ENCODE results near the gene RYR1.

The RYR1 gene

GRCh38 chr19:38391911-38392464, 41.5 kb upstream of the RYR1 start:
- no peak for TF ChIP-seq CTCF (conservative IDR thresholded peaks at IDR 0.05; ENCODE audit: low read depth, low read length)
- DNase-seq (ENCODE audit: low read depth) = no peak
- H3K4me3 ChIP-seq (ENCODE audit: low read depth, low read length) = no peak overlapping the region

GRCh38 chr19:38392707-38393308, 40.7 kb upstream of the RYR1 start:
- TF ChIP-seq CTCF (conservative IDR thresholded peaks at IDR 0.05; ENCODE audit: low read depth, low read length) = no peak
- DNase-seq (ENCODE audit: low read depth) = peak; percentile 41
- no peak overlapping the region for H3K4me3 ChIP-seq (ENCODE audit: low read depth, low read length)

- DNase-seq (ENCODE audit: low read depth) = peak; percentile 57
- no peak for TF ChIP-seq CTCF (conservative IDR thresholded peaks at IDR 0.05; ENCODE audit: low read depth, low read length)
- peak overlapping the region; percentile 49 for H3K4me3 ChIP-seq (ENCODE audit: low read depth, low read length)
Observed at GRCh38 chr19:38394488-38394887, 39.0 kb upstream of the RYR1 start.

- DNase-seq (ENCODE audit: low read depth) = no peak
- peak overlapping the region; percentile 33 for H3K4me3 ChIP-seq (ENCODE audit: low read depth, low read length)
- TF ChIP-seq CTCF (conservative IDR thresholded peaks at IDR 0.05; ENCODE audit: low read depth, low read length) = no peak
Observed at GRCh38 chr19:38395381-38396114, 37.9 kb upstream of the RYR1 start.

GRCh38 chr19:38399081-38399480, 34.4 kb upstream of the RYR1 start:
- TF ChIP-seq CTCF (conservative IDR thresholded peaks at IDR 0.05; ENCODE audit: low read depth, low read length) = no peak
- H3K4me3 ChIP-seq (ENCODE audit: low read depth, low read length) = no peak overlapping the region
- no peak for DNase-seq (ENCODE audit: low read depth)

GRCh38 chr19:38399537-38399936, 34.0 kb upstream of the RYR1 start:
- no peak overlapping the region for H3K4me3 ChIP-seq (ENCODE audit: low read depth, low read length)
- DNase-seq (ENCODE audit: low read depth) = no peak
- TF ChIP-seq CTCF (conservative IDR thresholded peaks at IDR 0.05; ENCODE audit: low read depth, low read length) = no peak

All from choroid plexus epithelial cell (primary cell).